HepG2 (cell line): ENCODE data around the gene OR2W1. TPM values are rescaled to one million over a fixed set of nuclear protein-coding genes. Genes with fewer than 3 reads are reported as not detected.

ENCODE experiments used
- GATA4 ChIP-seq: sonication (generic); IDR thresholded peaks from 2 replicates; pipeline ENCODE4 v1.6.1; 2016; ENCODE audit warnings: antibody characterized with exemption, low read depth, borderline replicate concordance
- HHEX ChIP-seq: IDR thresholded peaks from 2 replicates; pipeline ENCODE4 v1.6.1; 2016; ENCODE audit warnings: control low read depth
- HOXA9 ChIP-seq: sonication (generic); formaldehyde crosslinking; IDR thresholded peaks from 2 replicates; pipeline ENCODE4 v1.8.1; 2022; ENCODE audit warnings: missing genetic modification reagents, mild to moderate bottlenecking, moderate library complexity, borderline replicate concordance
- IRX3 ChIP-seq: sonication (generic); formaldehyde crosslinking; IDR thresholded peaks from 2 replicates; pipeline ENCODE4 v1.8.1; 2023; ENCODE audit warnings: mild to moderate bottlenecking, low read depth, missing genetic modification reagents, borderline replicate concordance
- MZF1 ChIP-seq: sonication (generic); formaldehyde crosslinking; IDR thresholded peaks from 2 replicates; pipeline ENCODE4 v1.8.1; 2023; ENCODE audit warnings: mild to moderate bottlenecking, missing genetic modification reagents, borderline replicate concordance
- NR1H2 ChIP-seq: sonication (generic); formaldehyde crosslinking; IDR thresholded peaks from 2 replicates; pipeline ENCODE4 v1.8.1; 2022; ENCODE audit warnings: low read depth, missing genetic modification reagents, borderline replicate concordance
- SRY ChIP-seq: sonication (generic); formaldehyde crosslinking; IDR thresholded peaks from 2 replicates; pipeline ENCODE4 v1.8.0; 2022; ENCODE audit warnings: mild to moderate bottlenecking, missing genetic modification reagents
- TCF7 ChIP-seq: sonication (generic); IDR thresholded peaks from 2 replicates; pipeline ENCODE4 v1.6.1; 2016; ENCODE audit warnings: antibody characterized with exemption, low read depth
- ZBTB7A ChIP-seq: sonication (generic); formaldehyde crosslinking; IDR thresholded peaks from 2 replicates; pipeline ENCODE4 v1.8.0; 2022; ENCODE audit warnings: mild to moderate bottlenecking, missing genetic modification reagents
- ZNF30 ChIP-seq: sonication (generic); formaldehyde crosslinking; IDR thresholded peaks from 2 replicates; pipeline ENCODE4 v1.5.0; 2020; ENCODE audit warnings: mild to moderate bottlenecking, missing genetic modification reagents
- ZNF607 ChIP-seq: sonication (generic); formaldehyde crosslinking; IDR thresholded peaks from 2 replicates; pipeline ENCODE4 v1.5.1; 2020; ENCODE audit warnings: missing genetic modification reagents, mild to moderate bottlenecking, borderline replicate concordance
- ZNF7 ChIP-seq: IDR thresholded peaks from 2 replicates; pipeline ENCODE4 v1.6.1; 2016; ENCODE audit warnings: missing biosample characterization, missing genetic modification reagents
- ZNF775 ChIP-seq: sonication (generic); formaldehyde crosslinking; IDR thresholded peaks from 2 replicates; pipeline ENCODE4 v1.4.0; 2020; ENCODE audit warnings: missing genetic modification reagents, mild to moderate bottlenecking, moderate library complexity, borderline replicate concordance
- ZSCAN25 ChIP-seq: sonication (generic); formaldehyde crosslinking; IDR thresholded peaks from 2 replicates; pipeline ENCODE4 v1.8.0; 2022; ENCODE audit warnings: mild to moderate bottlenecking, missing genetic modification reagents
- polyA plus RNA-seq, 8 experiments: library from polyadenylated mRNA; depleted of rRNA in 3 of 8; stranded (reverse) in 7 of 8; unstranded in 1 of 8; fragments of >200 nt; fragmentation: Illumina TruSeq in 4 of 8; extraction: Trizol in 4 of 8; gene quantifications; 2 replicates each; pipeline versions ENCODE4 v1.2.1 to v1.2.3, GENCODE V29; 2011 to 2016; ENCODE audit warnings: low read depth in 4 of 8, missing spikeins in 1 of 8, mixed read lengths in 1 of 8; ENCODE audit not compliant: insufficient read depth in 1 of 8
- total RNA-seq, 5 experiments: library from RNA; depleted of rRNA; stranded (reverse); fragments of >200 nt; fragmentation: Illumina TruSeq; extraction: Trizol; gene quantifications; 2 replicates each; pipeline ENCODE4 v1.2.3, GENCODE V29; 2016; ENCODE audit warnings: low read depth in 1 of 5
- TF ChIP-seq, protein P1 (sequence below): sonication (generic); formaldehyde crosslinking; IDR thresholded peaks from 2 replicates; pipeline ENCODE4 v1.4.0; 2020; ENCODE audit warnings: mild to moderate bottlenecking, missing genetic modification reagents
- TF ChIP-seq, protein P2 (sequence below): sonication (generic); formaldehyde crosslinking; IDR thresholded peaks from 2 replicates; pipeline ENCODE4 v1.5.0; 2020; ENCODE audit warnings: mild to moderate bottlenecking, missing genetic modification reagents
- TF ChIP-seq, protein P3 (sequence below): sonication (generic); formaldehyde crosslinking; conservative IDR thresholded peaks from 2 replicates; pipeline ENCODE4 v1.4.0; 2020; ENCODE audit warnings: mild to moderate bottlenecking, missing genetic modification reagents, moderate library complexity

OR2W1 gene
- total and polyA plus RNA-seq, 2 of the 13 experiments (the other 11 are each of a cell fraction or from before 2014, with no cell fraction given): not detected

GRCh38 chr6:29016559-29017427 lies 28.2 kb downstream of the OR2W1 start (continued):
- TF ChIP-seq ZBTB7A (CRISPR knock-in tag): peak; percentile 76; the same call in 1 of the 2 replicates
- no peak for TF ChIP-seq ZNF775 (CRISPR knock-in tag)
- TF ChIP-seq MZF1 (CRISPR knock-in tag): peak; percentile 94
- TF ChIP-seq HHEX (CRISPR knock-in tag): no peak
- 0 out of 2 replicates have a peak, but pooled peaks have one; percentile 14 for TF ChIP-seq IRX3 (CRISPR knock-in tag)
- TF ChIP-seq, protein P1, sequence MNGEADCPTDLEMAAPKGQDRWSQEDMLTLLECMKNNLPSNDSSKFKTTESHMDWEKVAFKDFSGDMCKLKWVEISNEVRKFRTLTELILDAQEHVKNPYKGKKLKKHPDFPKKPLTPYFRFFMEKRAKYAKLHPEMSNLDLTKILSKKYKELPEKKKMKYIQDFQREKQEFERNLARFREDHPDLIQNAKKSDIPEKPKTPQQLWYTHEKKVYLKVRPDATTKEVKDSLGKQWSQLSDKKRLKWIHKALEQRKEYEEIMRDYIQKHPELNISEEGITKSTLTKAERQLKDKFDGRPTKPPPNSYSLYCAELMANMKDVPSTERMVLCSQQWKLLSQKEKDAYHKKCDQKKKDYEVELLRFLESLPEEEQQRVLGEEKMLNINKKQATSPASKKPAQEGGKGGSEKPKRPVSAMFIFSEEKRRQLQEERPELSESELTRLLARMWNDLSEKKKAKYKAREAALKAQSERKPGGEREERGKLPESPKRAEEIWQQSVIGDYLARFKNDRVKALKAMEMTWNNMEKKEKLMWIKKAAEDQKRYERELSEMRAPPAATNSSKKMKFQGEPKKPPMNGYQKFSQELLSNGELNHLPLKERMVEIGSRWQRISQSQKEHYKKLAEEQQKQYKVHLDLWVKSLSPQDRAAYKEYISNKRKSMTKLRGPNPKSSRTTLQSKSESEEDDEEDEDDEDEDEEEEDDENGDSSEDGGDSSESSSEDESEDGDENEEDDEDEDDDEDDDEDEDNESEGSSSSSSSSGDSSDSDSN: peak; percentile 91
- no peak for TF ChIP-seq HOXA9 (CRISPR knock-in tag)
- TF ChIP-seq ZNF30 (CRISPR knock-in tag): no peak
- TF ChIP-seq ZSCAN25 (CRISPR knock-in tag): no peak
- TF ChIP-seq, protein P2, sequence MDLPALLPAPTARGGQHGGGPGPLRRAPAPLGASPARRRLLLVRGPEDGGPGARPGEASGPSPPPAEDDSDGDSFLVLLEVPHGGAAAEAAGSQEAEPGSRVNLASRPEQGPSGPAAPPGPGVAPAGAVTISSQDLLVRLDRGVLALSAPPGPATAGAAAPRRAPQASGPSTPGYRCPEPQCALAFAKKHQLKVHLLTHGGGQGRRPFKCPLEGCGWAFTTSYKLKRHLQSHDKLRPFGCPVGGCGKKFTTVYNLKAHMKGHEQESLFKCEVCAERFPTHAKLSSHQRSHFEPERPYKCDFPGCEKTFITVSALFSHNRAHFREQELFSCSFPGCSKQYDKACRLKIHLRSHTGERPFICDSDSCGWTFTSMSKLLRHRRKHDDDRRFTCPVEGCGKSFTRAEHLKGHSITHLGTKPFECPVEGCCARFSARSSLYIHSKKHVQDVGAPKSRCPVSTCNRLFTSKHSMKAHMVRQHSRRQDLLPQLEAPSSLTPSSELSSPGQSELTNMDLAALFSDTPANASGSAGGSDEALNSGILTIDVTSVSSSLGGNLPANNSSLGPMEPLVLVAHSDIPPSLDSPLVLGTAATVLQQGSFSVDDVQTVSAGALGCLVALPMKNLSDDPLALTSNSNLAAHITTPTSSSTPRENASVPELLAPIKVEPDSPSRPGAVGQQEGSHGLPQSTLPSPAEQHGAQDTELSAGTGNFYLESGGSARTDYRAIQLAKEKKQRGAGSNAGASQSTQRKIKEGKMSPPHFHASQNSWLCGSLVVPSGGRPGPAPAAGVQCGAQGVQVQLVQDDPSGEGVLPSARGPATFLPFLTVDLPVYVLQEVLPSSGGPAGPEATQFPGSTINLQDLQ (CRISPR knock-in tag): no peak
- TF ChIP-seq GATA4: no peak
- TF ChIP-seq, protein P3, sequence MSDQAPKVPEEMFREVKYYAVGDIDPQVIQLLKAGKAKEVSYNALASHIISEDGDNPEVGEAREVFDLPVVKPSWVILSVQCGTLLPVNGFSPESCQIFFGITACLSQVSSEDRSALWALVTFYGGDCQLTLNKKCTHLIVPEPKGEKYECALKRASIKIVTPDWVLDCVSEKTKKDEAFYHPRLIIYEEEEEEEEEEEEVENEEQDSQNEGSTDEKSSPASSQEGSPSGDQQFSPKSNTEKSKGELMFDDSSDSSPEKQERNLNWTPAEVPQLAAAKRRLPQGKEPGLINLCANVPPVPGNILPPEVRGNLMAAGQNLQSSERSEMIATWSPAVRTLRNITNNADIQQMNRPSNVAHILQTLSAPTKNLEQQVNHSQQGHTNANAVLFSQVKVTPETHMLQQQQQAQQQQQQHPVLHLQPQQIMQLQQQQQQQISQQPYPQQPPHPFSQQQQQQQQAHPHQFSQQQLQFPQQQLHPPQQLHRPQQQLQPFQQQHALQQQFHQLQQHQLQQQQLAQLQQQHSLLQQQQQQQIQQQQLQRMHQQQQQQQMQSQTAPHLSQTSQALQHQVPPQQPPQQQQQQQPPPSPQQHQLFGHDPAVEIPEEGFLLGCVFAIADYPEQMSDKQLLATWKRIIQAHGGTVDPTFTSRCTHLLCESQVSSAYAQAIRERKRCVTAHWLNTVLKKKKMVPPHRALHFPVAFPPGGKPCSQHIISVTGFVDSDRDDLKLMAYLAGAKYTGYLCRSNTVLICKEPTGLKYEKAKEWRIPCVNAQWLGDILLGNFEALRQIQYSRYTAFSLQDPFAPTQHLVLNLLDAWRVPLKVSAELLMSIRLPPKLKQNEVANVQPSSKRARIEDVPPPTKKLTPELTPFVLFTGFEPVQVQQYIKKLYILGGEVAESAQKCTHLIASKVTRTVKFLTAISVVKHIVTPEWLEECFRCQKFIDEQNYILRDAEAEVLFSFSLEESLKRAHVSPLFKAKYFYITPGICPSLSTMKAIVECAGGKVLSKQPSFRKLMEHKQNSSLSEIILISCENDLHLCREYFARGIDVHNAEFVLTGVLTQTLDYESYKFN (CRISPR knock-in tag): no peak
- TF ChIP-seq NR1H2 (CRISPR knock-in tag): no peak
- TF ChIP-seq ZNF7: no peak
- 0 out of 2 replicates have a peak, but pooled peaks have one; percentile 3 for TF ChIP-seq ZNF607
- TF ChIP-seq SRY (CRISPR knock-in tag): no peak
- no peak for TF ChIP-seq TCF7
